Neural crest cell (in vitro differentiated cells): ENCODE data around the gene PTPN4. TPM values are rescaled to one million over a fixed set of nuclear protein-coding genes. Genes with fewer than 3 reads are reported as not detected.

Experiments
- DNase-seq: peaks from one replicate; pipeline ENCODE4 v3.0.0; 2021; ENCODE audit warnings: low read depth, mixed read lengths, low spot score
- H3K27ac Mint-ChIP-seq: one replicate; pipeline ENCODE4 v1.8.0; 2021; ENCODE audit warnings: mild to moderate bottlenecking, mixed read lengths; ENCODE audit not compliant: unreplicated experiment
- H3K27me3 Mint-ChIP-seq: 2 replicates; pipeline ENCODE4 v1.8.0; 2021; ENCODE audit warnings: low read depth, mild to moderate bottlenecking, mixed read lengths
- H3K36me3 Mint-ChIP-seq: 2 replicates; pipeline ENCODE4 v1.8.0; 2021; ENCODE audit warnings: low read depth, mild to moderate bottlenecking, mixed read lengths
- H3K4me1 Mint-ChIP-seq: 2 replicates; pipeline ENCODE4 v1.8.0; 2021; ENCODE audit warnings: mixed read lengths
- H3K4me3 Mint-ChIP-seq: one replicate; pipeline ENCODE4 v1.8.0; 2021; ENCODE audit warnings: mild to moderate bottlenecking, mixed read lengths
- H3K9me3 Mint-ChIP-seq: 2 replicates; pipeline ENCODE4 v1.8.0; 2021; ENCODE audit warnings: mixed read lengths
- total RNA-seq: library from RNA; stranded (reverse); gene quantifications from 2 replicates; pipeline ENCODE4 v1.2.1, GENCODE V29; 2021
- TF ChIP-seq, protein P1 (sequence below): fragments of 200-600 bp; sonication (generic); conservative IDR thresholded peaks from 2 replicates; pipeline ENCODE4 v1.5.0; 2021; ENCODE audit warnings: antibody characterized with exemption, mild to moderate bottlenecking

The PTPN4 gene
- total RNA-seq, 1 donor from 2014 or later, result 39.3 TPM

DNA sequence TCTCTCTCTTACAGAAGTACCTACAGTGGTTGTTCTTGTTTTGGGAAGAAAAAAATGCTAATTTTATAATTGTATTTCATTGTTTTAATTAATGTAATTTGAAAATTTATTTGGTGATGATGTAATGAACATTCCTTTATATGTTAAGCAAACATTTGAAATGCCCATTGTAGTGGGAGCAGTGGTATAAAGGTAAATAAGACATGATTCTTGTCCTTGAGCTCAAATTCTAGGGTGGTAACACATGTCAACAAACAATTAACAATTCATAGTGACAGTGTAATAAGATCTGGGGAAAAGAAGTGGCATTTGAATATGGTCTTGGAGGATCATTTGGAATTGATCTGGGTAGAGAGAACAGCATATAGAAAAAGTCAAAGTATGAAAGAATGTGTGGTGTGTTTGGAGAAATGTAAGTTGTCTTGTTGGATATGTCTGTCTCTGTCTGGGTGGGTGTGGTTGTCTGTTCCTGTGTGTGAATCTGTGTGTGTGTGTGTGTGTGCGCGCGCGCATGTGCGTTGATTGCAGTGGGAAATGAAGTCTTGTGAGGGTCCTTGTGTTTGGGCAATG is 5.8 kb downstream of the PTPN4 start:
- H3K27me3 Mint-ChIP-seq, result no peaks in the 10 kb centered on the region
- TF ChIP-seq, protein P1, sequence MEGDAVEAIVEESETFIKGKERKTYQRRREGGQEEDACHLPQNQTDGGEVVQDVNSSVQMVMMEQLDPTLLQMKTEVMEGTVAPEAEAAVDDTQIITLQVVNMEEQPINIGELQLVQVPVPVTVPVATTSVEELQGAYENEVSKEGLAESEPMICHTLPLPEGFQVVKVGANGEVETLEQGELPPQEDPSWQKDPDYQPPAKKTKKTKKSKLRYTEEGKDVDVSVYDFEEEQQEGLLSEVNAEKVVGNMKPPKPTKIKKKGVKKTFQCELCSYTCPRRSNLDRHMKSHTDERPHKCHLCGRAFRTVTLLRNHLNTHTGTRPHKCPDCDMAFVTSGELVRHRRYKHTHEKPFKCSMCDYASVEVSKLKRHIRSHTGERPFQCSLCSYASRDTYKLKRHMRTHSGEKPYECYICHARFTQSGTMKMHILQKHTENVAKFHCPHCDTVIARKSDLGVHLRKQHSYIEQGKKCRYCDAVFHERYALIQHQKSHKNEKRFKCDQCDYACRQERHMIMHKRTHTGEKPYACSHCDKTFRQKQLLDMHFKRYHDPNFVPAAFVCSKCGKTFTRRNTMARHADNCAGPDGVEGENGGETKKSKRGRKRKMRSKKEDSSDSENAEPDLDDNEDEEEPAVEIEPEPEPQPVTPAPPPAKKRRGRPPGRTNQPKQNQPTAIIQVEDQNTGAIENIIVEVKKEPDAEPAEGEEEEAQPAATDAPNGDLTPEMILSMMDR, result no peak
- no peak for DNase-seq
- peak overlapping the region; percentile 6 for H3K4me3 Mint-ChIP-seq
- peaks cover 2% of the 10 kb centered on the region for H3K36me3 Mint-ChIP-seq
- no peaks in the 10 kb centered on the region for H3K9me3 Mint-ChIP-seq
- H3K4me1 Mint-ChIP-seq, result peaks cover 47% of the 10 kb centered on the region
- H3K27ac Mint-ChIP-seq, result no peak overlapping the region

DNA sequence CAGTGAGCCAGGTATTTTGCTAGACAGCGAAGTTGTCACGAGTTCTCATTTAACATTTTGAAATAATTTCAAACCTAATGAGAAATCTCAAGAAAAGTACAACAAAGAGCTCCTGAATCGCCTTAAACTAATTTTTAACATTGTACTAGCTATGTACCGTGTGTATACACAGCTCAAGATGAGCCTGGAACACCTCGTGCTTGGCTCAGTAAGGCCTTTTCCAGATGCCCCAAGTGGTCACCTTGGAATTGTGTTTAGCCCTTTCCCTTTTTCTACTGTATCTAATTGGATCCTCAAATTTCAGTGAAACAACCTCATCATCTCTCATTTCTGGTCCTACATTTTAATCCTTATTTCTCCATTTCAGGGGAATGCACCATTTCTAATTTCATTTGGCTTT is 7.2 kb downstream of the PTPN4 start:
- TF ChIP-seq, protein P1, result no peak
- Mint-ChIP-seq H3K4me3 (no peak overlapping the region), H3K9me3 (no peaks in the 10 kb centered on the region), H3K4me1 (peaks cover 35% of the 10 kb centered on the region), H3K36me3 (peaks cover 2% of the 10 kb centered on the region), H3K27ac (no peak overlapping the region), H3K27me3 (no peaks in the 10 kb centered on the region)
- no peak for DNase-seq

DNA sequence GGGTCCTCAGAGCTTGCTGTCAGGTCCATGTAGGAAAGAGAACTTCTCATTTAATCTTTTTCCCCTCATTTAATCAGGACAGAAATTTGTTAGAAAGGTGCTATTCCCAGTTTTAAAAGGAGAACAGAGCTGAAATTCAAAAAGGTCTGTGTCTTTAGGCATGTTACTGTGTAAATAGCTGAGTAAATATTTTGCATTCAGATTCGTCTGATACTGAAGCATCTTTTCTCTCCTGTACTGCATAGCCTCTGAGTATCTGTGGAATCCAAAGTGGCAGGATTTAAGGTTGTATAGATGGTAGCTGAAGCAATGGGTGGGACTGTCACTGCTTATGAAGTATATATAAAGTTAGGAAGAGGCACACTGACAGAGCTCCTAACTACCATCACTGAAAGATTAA is 9.0 kb downstream of the PTPN4 start:
- no peak overlapping the region for H3K27ac Mint-ChIP-seq
- no peaks in the 10 kb centered on the region for H3K27me3 Mint-ChIP-seq
- H3K4me3 Mint-ChIP-seq, result no peak overlapping the region
- peaks cover 20% of the 10 kb centered on the region for H3K4me1 Mint-ChIP-seq
- DNase-seq, result no peak
- TF ChIP-seq, protein P1, result no peak
- peaks cover 2% of the 10 kb centered on the region for H3K36me3 Mint-ChIP-seq
- H3K9me3 Mint-ChIP-seq, result no peaks in the 10 kb centered on the region

DNA sequence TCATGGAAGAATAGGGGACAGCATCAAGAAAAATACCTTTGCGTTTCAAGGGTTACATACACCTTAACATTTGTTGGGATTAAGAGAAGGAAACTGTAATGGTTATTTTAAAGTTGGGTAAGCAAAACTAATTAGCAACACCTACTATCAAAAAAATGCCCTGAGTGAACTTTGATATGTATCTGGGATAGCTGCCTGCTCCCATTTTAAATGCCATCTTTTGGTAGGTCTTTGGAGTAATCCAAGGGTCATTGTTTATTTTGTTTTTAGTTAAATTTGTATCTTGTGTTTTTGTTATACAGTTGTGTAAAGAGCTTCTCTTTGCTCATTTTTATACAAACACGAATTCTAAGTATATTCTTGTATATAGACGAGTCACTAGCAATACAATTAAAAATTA is 9.9 kb downstream of the PTPN4 start:
- H3K27me3 Mint-ChIP-seq, result no peaks in the 10 kb centered on the region
- peaks cover 5% of the 10 kb centered on the region for H3K36me3 Mint-ChIP-seq
- no peak for DNase-seq
- H3K4me3 Mint-ChIP-seq, result no peak overlapping the region
- H3K9me3 Mint-ChIP-seq, result peaks cover 2% of the 10 kb centered on the region
- no peak overlapping the region for H3K27ac Mint-ChIP-seq
- TF ChIP-seq, protein P1, result no peak
- H3K4me1 Mint-ChIP-seq, result peaks cover 11% of the 10 kb centered on the region

DNA sequence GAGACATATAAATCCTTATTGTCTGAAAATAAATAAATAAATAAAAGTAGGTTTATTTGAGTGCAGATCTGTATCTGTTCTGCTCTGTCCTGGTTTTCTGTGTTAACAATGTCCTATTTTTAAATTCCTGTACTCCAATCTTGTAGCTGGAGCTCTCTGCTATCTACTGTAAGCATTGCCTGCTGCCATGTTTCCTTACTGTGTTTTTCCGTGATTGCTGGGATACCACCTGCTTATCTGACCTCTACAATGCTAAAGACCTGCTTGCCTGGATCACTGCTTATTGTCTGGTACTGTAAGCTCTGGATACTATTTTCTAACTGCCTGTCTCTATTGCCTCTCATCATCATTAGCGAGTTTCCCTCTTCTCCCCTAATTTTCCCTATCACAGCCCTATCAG is 11.6 kb downstream of the PTPN4 start:
- H3K4me1 Mint-ChIP-seq, result peaks cover 1% of the 10 kb centered on the region
- peaks cover 2% of the 10 kb centered on the region for H3K9me3 Mint-ChIP-seq
- H3K36me3 Mint-ChIP-seq, result peaks cover 4% of the 10 kb centered on the region
- no peak for DNase-seq
- H3K27ac Mint-ChIP-seq, result no peak overlapping the region
- no peaks in the 10 kb centered on the region for H3K27me3 Mint-ChIP-seq
- TF ChIP-seq, protein P1, result no peak
- H3K4me3 Mint-ChIP-seq, result no peak overlapping the region

DNA sequence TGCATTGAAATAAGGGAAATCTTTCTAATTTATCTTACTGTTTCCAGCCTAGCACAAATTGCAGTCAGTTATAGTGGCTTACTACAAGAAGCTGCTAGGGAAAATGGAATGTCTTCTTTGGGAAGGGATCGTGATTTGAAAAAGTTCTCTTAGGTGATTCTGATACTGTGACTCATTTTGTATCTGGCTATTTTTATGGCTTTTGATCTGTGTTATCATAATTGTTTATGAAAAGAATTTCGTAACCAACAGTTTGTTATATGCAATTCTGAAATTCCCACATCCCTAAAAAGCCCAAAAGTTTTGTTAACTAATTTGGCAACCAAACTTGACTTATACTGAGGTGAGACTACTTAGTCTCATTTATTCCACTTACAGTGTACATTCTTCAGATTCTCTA is 12.4 kb downstream of the PTPN4 start:
- Mint-ChIP-seq H3K4me1 (peaks cover 9% of the 10 kb centered on the region), H3K4me3 (no peak overlapping the region), H3K9me3 (peaks cover 2% of the 10 kb centered on the region), H3K36me3 (peaks cover 6% of the 10 kb centered on the region), H3K27me3 (no peaks in the 10 kb centered on the region), H3K27ac (no peak overlapping the region)
- TF ChIP-seq, protein P1, result no peak
- no peak for DNase-seq
